Stomach (tissue), 9 donors: Measurements from ENCODE around the gene HOXD13. TPM values are rescaled to one million over a fixed set of nuclear protein-coding genes. Genes with fewer than 3 reads are reported as not detected.

Experiments used
- DNase-seq, 2 donors: peaks; one replicate each; pipeline versions ENCODE4 v3.0.0 to v3.0.0-alpha.2; 2013 to 2019
- H3K27ac ChIP-seq, 5 donors: fragments of 200-600 bp in 4 of 5; sonication (generic) in 4 of 5; one replicate each; pipeline ENCODE4 v1.5.1; 2013 to 2019; ENCODE audit warnings: mild to moderate bottlenecking in 1 of 5, moderate library complexity in 1 of 5
- H3K27me3 ChIP-seq, 3 donors: fragments of 200-600 bp; sonication (generic); one replicate each; pipeline ENCODE4 v1.5.1; 2017 to 2019; ENCODE audit warnings: mixed run types in 1 of 3
- H3K36me3 ChIP-seq, 4 donors: fragments of 200-600 bp; sonication (generic); 1 replicate in 3 of 4; 2 replicates in 1 of 4; pipeline ENCODE4 v1.5.1; 2016 to 2019
- H3K4me1 ChIP-seq, 4 donors: fragments of 200-600 bp; sonication (generic); one replicate each; pipeline ENCODE4 v1.5.1; 2016 to 2019
- H3K4me3 ChIP-seq, 4 donors: fragments of 200-600 bp; sonication (generic) in 3 of 4; one replicate each; pipeline ENCODE4 v1.5.1; 2016 to 2019; ENCODE audit warnings: mild to moderate bottlenecking in 1 of 4
- H3K9me3 ChIP-seq, 4 donors: fragments of 200-600 bp; sonication (generic); one replicate each; pipeline ENCODE4 v1.5.1; 2016 to 2019
- CTCF ChIP-seq, 7 experiments: fragments of 450-650 bp in 4 of 7; fragments of 200-600 bp in 3 of 7; sonication (generic) in 3 of 7; IDR thresholded peaks; one replicate each; pipeline ENCODE4 v1.5.1; 2016 to 2019; ENCODE audit warnings: antibody characterized with exemption in 7 of 7, control low read depth in 2 of 7, mild to moderate bottlenecking in 1 of 7
- EP300 ChIP-seq: sonication (generic); formaldehyde crosslinking; IDR thresholded peaks from one replicate; pipeline ENCODE4 v1.6.1; 2017; ENCODE audit warnings: antibody characterized with exemption
- POLR2A ChIP-seq, 4 donors: fragments of 450-650 bp; IDR thresholded peaks; one replicate each; pipeline ENCODE4 v1.6.1; 2016; ENCODE audit warnings: antibody characterized with exemption in 4 of 4, control low read depth in 2 of 4, mild to moderate bottlenecking in 1 of 4, moderate library complexity in 1 of 4
- POLR2AphosphoS5 ChIP-seq, 3 donors: sonication (generic); formaldehyde crosslinking; IDR thresholded peaks; one replicate each; pipeline ENCODE4 v1.6.1; 2016; ENCODE audit warnings: antibody characterized with exemption in 3 of 3
- WGBS, 5 donors: extraction: QIAGEN DNeasy Blood & Tissue Kit in 3 of 5; methylation state at CpG; one replicate each; pipeline versions ENCODE4 v1.1.5 to v1.1.7; 2013 to 2018; 5-methylcytosine and 5-hydroxymethylcytosine counted together
- intact Hi-C: fragments of 100-400 bp; cut with DNase I; formaldehyde crosslinking; loops from one replicate; pipeline ENCODE4 v1.15.1; 2023; ENCODE audit warnings: low total_unique reads
- polyA plus RNA-seq, 3 donors: library from polyadenylated mRNA; stranded (reverse); fragments of 200-250 nt; gene quantifications; one replicate each; pipeline ENCODE4 v1.2.3, GENCODE V29; 2013
- total RNA-seq, 5 donors: library from RNA; depleted of rRNA; stranded (reverse); fragments of >200 nt; gene quantifications; one replicate each; pipeline versions ENCODE4 v1.1.0 to v1.2.3, GENCODE V29; 2014 to 2016
- donor health status: healthy with polysubstance abuse.
- donor health status: Bipolar disorder and iron deficiency.
- donor health status: healthy.

HOXD13 gene
- total and polyA plus RNA-seq, 8 donors = not detected

- Histone ChIP-seq H3K27me3 (peaks cover 44 to 100% (median 99%) of the 10 kb centered on the region in 3 donors), H3K36me3 (no peaks in the 10 kb centered on the region), H3K4me1 (peaks cover 4 to 30% (median 18%) of the 10 kb centered on the region in 4 donors), H3K4me3 (no peak overlapping the region), H3K27ac (no peak overlapping the region), H3K9me3 (peaks cover 0 to 12% (median 8%) of the 10 kb centered on the region in 4 donors)
- WGBS, 5 donors = 6 to 14% (median 12%) methylated on average over 15 of the region's 15 CpGs
- TF ChIP-seq EP300 (no peak), CTCF (IDR thresholded peaks at IDR 0.05) (no peak), POLR2A (IDR thresholded peaks at IDR 0.05) (no peak), POLR2AphosphoS5 (IDR thresholded peaks at IDR 0.05) (no peak)
- no peak for DNase-seq
- intact Hi-C loops = no loop called here
These were observed 17.0 kb upstream of the HOXD13 start for GRCh38 chr2:176075481-176075880.

DNA sequence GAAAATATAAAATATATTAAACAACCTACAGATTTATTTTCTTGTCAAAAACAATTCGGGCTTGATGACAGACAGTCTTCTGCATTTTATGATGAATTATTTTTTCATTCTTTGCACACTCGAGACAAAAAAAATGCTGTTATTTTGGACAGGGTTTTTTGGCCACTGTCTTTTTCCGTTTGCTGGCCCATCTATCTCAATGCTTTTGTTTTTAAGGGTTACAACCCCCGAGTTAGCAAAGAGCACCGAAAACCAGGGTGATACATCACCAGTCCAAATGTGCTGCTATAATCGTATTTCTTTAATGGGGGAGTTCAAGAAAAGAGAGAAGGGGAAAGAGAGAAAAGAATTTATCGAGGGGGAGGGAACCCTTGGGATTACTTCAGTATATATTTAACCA is 16.5 kb upstream of the HOXD13 start:
- Histone ChIP-seq H3K4me1 (peaks cover 4 to 35% (median 22%) of the 10 kb centered on the region in 4 donors), H3K27ac (no peak overlapping the region), H3K4me3 (no peak overlapping the region), H3K9me3 (peaks cover 0 to 17% (median 13%) of the 10 kb centered on the region in 4 donors), H3K36me3 (no peaks in the 10 kb centered on the region), H3K27me3 (peaks cover 46 to 100% (median 99%) of the 10 kb centered on the region in 3 donors)
- TF ChIP-seq POLR2A (IDR thresholded peaks at IDR 0.05) (no peak), EP300 (no peak), POLR2AphosphoS5 (IDR thresholded peaks at IDR 0.05) (no peak), CTCF (IDR thresholded peaks at IDR 0.05) (no peak)
- intact Hi-C loops = no loop called here
- no peak for DNase-seq
- WGBS, 5 donors = 18 to 29% (median 24%) methylated on average over 7 of the region's 7 CpGs

GRCh38 chr2:176076796-176077195 is 15.7 kb upstream of the HOXD13 start:
- 9 to 18% (median 15%) methylated on average over 2 of the region's 2 CpGs for WGBS, 5 donors
- no peaks in the 10 kb centered on the region for H3K36me3 ChIP-seq
- no peak overlapping the region for H3K27ac ChIP-seq
- no peak for TF ChIP-seq CTCF (IDR thresholded peaks at IDR 0.05)
- no peak for TF ChIP-seq EP300
- TF ChIP-seq POLR2AphosphoS5 (IDR thresholded peaks at IDR 0.05) = no peak
- TF ChIP-seq POLR2A (IDR thresholded peaks at IDR 0.05) = no peak
- peaks cover 4 to 27% (median 19%) of the 10 kb centered on the region in 4 donors for H3K4me1 ChIP-seq
- peaks cover 2 to 25% (median 21%) of the 10 kb centered on the region in 4 donors for H3K9me3 ChIP-seq
- no peak for DNase-seq
- no peak overlapping the region for H3K4me3 ChIP-seq
- intact Hi-C loops = no loop called here
- peaks cover 45 to 100% (median 99%) of the 10 kb centered on the region in 3 donors for H3K27me3 ChIP-seq

DNA sequence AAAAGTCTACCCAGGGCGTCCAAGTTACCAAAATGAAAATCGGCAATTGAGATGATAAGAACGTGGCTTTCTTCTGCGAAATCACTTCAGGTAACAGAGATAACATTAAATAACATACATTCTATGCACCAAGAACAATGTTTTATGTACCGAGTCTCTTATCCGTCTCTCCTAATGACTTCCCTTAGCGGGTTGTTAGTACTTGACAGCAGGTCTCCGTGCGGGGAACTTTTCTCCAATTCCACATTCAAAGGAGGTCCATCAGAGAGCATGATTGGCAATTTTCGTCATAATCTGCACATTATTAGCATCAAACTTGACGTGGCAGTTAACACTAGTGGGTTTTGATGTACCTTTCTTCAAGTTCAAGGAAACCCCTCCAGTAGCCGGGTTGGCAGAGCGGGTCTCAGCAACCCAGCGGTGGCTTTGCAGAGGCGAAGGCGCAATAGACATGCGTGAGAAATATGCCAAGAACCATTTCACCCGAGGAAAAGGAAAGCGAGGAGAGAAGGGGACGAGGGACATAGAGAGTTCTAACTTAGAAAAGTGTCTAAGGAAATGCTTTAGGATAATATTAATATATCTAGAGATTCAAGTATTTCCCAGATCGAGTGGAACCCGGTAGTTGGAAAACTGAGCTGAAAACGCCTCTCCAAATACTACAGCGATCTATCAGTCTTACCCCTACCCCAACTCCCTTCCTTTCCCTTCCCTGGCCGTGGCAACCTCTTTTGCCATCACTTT is 13.8 kb upstream of the HOXD13 start:
- intact Hi-C loops = no loop called here
- no peak for DNase-seq
- TF ChIP-seq POLR2AphosphoS5 (IDR thresholded peaks at IDR 0.05) (no peak), CTCF (IDR thresholded peaks at IDR 0.05) (no peak), POLR2A (IDR thresholded peaks at IDR 0.05) (no peak), EP300 (no peak)
- H3K27ac ChIP-seq = no peak overlapping the region
- 7 to 12% (median 8%) methylated on average over 25 of the region's 25 CpGs for WGBS, 5 donors
- peaks cover 63 to 100% (median 99%) of the 10 kb centered on the region in 3 donors for H3K27me3 ChIP-seq
- H3K36me3 ChIP-seq = no peaks in the 10 kb centered on the region
- no peak overlapping the region for H3K4me3 ChIP-seq
- peaks cover 0 to 45% (median 26%) of the 10 kb centered on the region in 4 donors for H3K4me1 ChIP-seq
- H3K9me3 ChIP-seq = peaks cover 9 to 42% (median 29%) of the 10 kb centered on the region in 4 donors
